Uterus (tissue), 2 donors: ENCODE measurements around the gene PBX1.

ENCODE experiments used
- POLR2A ChIP-seq, 2 donors: fragments of 450-650 bp; IDR thresholded peaks; one replicate each; pipeline ENCODE4 v1.6.1; 2016; ENCODE audit warnings: antibody characterized with exemption in 2 of 2, mild to moderate bottlenecking in 1 of 2, moderate library complexity in 1 of 2
- TF ChIP-seq, protein P1 (sequence below), 4 experiments: fragments of 200-600 bp in 2 of 4; fragments of 450-650 bp in 2 of 4; sonication (generic) in 2 of 4; IDR thresholded peaks; one replicate each; pipeline ENCODE4 v1.5.1; 2016 to 2019; ENCODE audit warnings: antibody characterized with exemption in 4 of 4, mild to moderate bottlenecking in 2 of 4, moderate library complexity in 1 of 4

DNA sequence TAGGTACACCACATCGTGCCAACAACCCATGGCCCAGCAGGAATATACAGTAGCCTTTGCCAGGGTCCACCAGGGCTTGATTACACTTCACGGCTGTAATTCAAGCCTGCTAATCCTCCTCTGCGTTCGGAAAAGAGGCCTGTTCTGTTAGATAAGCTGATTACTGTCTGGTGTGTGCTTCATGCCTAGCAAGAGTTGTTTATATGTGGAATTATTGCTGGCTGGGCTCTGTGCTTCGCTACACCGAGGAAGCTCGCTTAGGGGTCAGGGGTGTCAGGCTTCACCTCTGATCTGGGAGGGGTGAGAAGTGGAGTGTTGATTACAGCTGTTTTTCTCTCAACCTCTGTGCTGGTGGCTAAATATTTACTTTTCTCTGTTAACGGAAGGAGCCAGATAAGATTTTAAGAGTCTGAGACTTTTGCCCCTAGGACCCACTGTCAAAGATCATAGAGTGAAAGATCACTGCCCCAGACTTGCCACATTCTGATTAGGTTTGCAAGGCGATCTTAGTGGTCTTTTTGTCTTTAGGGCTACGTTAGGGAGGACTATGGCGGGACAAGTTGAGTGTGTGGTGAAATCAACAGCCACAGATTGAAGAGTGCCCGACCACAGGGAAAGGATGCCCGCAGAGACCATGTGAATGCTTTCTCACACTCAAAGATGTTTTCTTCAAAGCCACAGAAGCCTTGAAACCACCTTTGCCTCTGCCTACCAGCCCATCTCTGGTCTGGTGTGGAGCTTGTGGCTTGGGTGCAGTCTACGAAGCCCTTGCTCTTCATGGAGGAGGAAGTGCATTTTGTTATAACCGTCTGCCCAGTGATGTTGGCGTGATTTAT is 216.1 kb downstream of the PBX1 start:
- TF ChIP-seq, protein P1, sequence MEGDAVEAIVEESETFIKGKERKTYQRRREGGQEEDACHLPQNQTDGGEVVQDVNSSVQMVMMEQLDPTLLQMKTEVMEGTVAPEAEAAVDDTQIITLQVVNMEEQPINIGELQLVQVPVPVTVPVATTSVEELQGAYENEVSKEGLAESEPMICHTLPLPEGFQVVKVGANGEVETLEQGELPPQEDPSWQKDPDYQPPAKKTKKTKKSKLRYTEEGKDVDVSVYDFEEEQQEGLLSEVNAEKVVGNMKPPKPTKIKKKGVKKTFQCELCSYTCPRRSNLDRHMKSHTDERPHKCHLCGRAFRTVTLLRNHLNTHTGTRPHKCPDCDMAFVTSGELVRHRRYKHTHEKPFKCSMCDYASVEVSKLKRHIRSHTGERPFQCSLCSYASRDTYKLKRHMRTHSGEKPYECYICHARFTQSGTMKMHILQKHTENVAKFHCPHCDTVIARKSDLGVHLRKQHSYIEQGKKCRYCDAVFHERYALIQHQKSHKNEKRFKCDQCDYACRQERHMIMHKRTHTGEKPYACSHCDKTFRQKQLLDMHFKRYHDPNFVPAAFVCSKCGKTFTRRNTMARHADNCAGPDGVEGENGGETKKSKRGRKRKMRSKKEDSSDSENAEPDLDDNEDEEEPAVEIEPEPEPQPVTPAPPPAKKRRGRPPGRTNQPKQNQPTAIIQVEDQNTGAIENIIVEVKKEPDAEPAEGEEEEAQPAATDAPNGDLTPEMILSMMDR (IDR thresholded peaks at IDR 0.05): no peak
- no peak for TF ChIP-seq POLR2A (IDR thresholded peaks at IDR 0.05)
